HG03521 (cell line): ENCODE measurements around the gene GNAQ.
"Not testable (repeated sequence)": the region's sequence is repeated elsewhere in the genome, so short reads cannot be mapped to it uniquely, and the experiment has no call there.

ENCODE experiments used
- ATAC-seq: cut with Tn5 transposase; IDR thresholded peaks from one replicate; pipeline ENCODE4 v1.9.1; 2021; ENCODE audit warnings: mild to moderate bottlenecking, moderate library complexity; ENCODE audit not compliant: unreplicated experiment

Gene GNAQ

GRCh38 chr9:77714077-77714549 is 317.5 kb downstream of the GNAQ start:
- ATAC-seq: no peak

GRCh38 chr9:77712533-77713130 is 319.0 kb downstream of the GNAQ start:
- no peak for ATAC-seq

GRCh38 chr9:77710965-77711648 is 320.5 kb downstream of the GNAQ start:
- no peak for ATAC-seq

- no peak for ATAC-seq
Observed at GRCh38 chr9:77710316-77710715, 321.3 kb downstream of the GNAQ start.

GRCh38 chr9:77708064-77708815 is 323.4 kb downstream of the GNAQ start:
- ATAC-seq: no peak

- ATAC-seq: no peak
Observed at GRCh38 chr9:77707383-77708063, 324.1 kb downstream of the GNAQ start.

GRCh38 chr9:77705636-77706035 is 326.0 kb downstream of the GNAQ start:
- ATAC-seq: no peak

GRCh38 chr9:77702521-77703390 is 328.9 kb downstream of the GNAQ start:
- ATAC-seq: not testable (repeated sequence)

GRCh38 chr9:77697238-77697984 is 334.2 kb downstream of the GNAQ start:
- ATAC-seq: no peak

GRCh38 chr9:77690723-77691122 is 340.9 kb downstream of the GNAQ start:
- not testable (repeated sequence) for ATAC-seq

- ATAC-seq: not testable (repeated sequence)
Observed at GRCh38 chr9:77690119-77690518, 341.5 kb downstream of the GNAQ start.

- not testable (repeated sequence) for ATAC-seq
Observed at GRCh38 chr9:77687737-77688136, 343.9 kb downstream of the GNAQ start.

- no peak for ATAC-seq
Observed at GRCh38 chr9:77680581-77680980, 351.0 kb downstream of the GNAQ start.

GRCh38 chr9:77679661-77680368 is 351.8 kb downstream of the GNAQ start:
- ATAC-seq: no peak

- ATAC-seq: no peak
Observed at GRCh38 chr9:77679088-77679487, 352.5 kb downstream of the GNAQ start.

- ATAC-seq: no peak
Observed at GRCh38 chr9:77677957-77678535, 353.6 kb downstream of the GNAQ start.

GRCh38 chr9:77677397-77677796 is 354.2 kb downstream of the GNAQ start:
- no peak for ATAC-seq

- ATAC-seq: no peak
Observed at GRCh38 chr9:77673941-77674791, 357.4 kb downstream of the GNAQ start.
